ENCODE data around the gene JAG2.

Gene JAG2

DNA sequence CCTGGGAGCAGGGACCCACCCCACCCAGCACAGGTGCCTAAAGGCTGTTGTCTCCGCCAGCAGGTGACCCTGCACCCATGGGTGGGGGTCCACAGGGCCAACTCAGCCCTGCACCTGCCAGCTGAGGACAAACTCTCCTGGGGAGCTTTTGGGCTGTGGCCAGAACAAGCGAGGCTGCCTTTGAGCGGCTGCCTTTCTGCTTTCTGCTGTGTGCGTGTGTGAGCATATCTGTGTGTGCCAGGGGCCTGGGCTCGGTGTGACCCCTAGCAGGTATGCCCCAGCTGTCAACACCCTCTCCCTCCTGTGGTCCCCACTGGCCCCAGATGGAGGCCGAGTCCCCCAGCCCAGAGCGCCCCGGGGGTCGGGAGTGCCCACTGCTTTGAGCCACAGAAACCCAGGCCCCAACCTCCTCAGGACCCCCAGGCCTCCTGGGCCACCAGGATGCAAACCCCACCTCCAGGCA is 77.5 kb downstream of the JAG2 start:
- DNase-seq (ENCODE audit: low spot score) = no peak

All from germinal center (tissue), 1 donor.